HG03565 (cell line): ENCODE results near the gene CHCHD3.

Experiments used
- ATAC-seq: cut with Tn5 transposase; IDR thresholded peaks from one replicate; pipeline ENCODE4 v1.9.1; 2021; ENCODE audit warnings: mild to moderate bottlenecking, moderate library complexity; ENCODE audit not compliant: unreplicated experiment

CHCHD3 gene

DNA sequence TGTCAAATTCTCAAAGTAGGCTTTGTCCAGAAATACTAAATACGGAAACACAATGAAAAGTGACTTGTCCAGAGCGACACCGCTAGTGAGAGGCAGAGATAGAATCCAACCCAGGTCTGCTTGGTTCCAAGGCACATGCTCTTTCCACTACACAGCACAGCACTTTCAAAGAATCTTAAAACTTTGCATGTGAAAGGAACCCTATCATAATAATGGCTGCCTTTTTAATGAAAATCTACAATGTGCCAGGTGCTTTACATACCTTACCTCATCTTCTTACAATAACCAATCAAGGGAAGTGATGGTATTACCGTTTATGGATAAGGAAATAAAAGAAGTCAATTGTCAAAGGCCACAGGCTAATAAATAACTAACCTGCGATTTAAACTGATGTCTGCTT lies 2.6 kb downstream of the CHCHD3 start:
- no peak for ATAC-seq

DNA sequence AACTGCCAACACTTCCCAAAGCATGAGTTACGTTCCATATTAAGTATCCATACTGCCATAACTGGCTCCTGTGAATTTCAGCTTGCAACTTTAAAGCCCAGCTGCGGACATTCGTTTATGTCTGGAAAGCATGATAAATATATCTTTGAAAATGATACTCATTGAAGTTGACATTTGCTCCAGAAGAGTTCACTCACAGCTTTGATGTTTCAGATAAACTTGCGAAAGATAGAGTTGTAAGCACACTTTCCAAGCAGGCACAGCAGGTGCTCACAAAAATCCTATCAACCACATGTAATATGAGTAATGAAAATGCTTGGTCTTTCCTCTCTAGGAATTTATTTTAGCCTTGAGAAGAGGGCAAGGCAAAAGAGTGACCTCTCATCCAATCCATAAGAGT lies 4.5 kb downstream of the CHCHD3 start:
- ATAC-seq: no peak

- ATAC-seq: no peak
Measured at GRCh38 chr7:133076142-133076541, 5.7 kb downstream of the CHCHD3 start.

DNA sequence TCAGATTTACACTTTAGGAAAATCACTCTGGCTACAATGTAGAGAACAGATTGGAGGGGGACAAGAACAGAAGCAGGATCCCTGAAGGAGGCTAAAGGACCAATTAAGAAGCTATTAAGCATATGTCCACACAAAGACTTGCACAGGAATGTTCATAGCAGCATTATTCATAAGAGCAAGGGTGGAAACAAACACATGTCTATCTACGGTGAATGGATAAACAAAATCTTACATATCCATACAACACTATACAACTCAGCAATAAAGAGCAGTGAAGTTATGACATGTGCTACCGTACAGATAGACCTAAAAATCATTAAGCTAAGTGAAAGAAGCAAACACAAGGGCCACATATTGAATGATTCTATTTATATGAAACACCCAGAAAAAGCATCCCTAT lies 10.4 kb downstream of the CHCHD3 start:
- no peak for ATAC-seq

- ATAC-seq: no peak
Measured at GRCh38 chr7:133070562-133070961, 11.3 kb downstream of the CHCHD3 start.

DNA sequence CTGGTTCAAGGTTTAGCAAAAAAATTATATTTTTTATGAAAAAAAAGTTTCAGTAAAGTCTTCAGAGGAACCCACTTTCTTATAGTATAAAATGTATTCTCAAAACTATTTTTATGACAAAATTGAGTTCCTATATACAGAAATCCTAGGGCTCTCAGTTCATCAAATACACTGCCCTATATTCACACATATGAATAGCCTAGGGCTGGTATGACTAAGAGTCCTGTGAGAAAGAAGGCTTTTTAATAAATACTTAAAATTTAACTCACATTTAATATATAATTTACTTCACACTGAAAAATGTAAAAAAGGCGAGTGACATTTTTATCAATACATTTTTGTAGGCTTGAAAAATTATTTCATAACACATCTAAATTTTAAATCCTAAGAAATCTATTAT lies 16.6 kb downstream of the CHCHD3 start:
- no peak for ATAC-seq

- no peak for ATAC-seq
Measured at GRCh38 chr7:133064082-133064820, 17.6 kb downstream of the CHCHD3 start.

- ATAC-seq: no peak
Measured at GRCh38 chr7:133061792-133062191, 20.1 kb downstream of the CHCHD3 start.

- no peak for ATAC-seq
Measured at GRCh38 chr7:133061357-133061756, 20.5 kb downstream of the CHCHD3 start.

- no peak for ATAC-seq
Measured at GRCh38 chr7:133060004-133060403, 21.9 kb downstream of the CHCHD3 start.

DNA sequence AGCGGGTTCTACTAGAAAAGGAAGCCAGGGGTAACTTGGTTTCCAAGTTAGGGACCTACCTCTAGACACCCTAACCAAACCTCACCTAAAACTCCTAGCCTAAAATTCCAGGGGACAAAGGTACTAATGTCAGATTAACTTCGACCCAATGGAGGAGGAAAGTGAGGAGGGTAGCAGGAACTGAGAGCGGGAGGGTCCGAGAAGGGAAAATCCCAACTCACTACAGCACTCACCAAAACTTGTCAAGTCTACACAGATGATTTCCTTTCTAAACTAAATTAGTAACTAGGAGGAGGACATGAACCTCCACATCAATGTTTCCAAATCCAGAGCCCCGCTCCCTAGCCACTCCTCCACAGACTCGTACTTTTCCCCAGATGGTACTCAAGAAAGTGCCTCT lies 22.6 kb downstream of the CHCHD3 start:
- ATAC-seq: no peak

DNA sequence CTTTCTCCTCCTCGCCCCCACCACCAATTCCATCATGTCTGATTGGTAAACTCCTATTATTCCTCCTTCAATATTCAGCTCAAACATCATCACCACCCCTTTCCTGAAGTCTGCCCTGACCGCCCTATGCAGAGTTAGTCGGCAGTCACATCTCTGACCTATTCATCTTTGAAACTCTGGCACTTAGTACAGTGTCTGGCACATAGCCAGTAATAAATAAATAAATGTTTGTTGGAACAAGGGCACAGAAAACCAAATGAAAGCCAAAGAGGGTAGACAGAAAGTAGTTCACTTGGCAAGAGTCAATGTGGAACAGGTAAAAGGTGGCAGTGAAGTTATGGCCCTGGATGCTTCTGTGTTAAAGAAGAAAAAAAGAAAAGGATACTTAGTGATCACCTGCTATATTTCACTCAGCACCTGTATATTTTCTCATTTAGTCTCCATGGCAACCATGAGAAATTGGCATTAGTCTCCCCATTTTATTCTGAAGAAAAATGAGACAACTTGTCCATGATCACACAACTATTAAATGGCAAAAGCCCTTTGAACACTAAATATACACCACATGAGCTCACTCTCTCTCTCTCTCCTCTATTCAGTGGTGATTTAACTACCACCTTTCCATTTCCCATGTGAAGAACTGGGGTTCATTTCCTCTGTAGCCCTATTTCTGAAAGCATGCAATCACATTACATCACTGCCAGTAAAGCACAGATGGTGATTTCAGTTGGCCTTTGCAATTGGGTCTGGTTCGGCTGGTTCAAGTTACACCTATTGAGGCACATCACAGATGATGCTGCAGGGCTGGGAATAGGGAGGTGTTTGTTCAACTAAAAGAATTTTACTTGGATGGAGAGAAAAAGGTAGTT lies 25.3 kb downstream of the CHCHD3 start:
- no peak for ATAC-seq

DNA sequence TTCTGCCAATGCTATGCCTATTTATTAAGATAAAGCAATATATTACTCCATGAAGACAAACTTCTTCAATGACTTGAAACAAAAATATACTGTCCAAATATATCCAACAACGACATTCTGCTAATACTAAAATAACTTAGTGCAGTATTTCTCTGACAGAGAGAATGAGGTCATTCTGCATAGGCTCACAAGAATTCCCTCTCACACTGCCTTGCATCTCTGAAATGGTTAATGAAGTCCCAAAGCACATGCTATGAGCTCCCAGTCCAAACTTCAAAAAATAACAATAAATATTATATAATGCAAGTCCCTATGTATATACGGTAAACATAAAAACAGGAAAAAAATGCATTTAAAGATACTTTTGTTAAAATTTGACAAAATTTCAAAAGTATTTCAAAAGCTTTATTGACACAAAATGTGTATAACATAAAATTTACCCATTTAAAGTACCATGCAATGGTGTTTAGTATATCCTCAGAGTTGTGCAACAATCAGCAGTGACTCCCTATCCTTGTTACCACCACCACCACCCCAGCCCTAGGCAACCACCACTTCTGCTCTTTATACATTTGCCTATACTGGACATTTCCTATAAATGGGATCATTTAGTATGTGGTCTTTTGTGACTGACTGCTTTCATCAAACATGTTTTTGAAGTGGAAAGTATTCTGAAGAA lies 27.6 kb downstream of the CHCHD3 start:
- ATAC-seq: no peak

- peak; percentile 43 for ATAC-seq
Measured at GRCh38 chr7:133053321-133053891, 28.5 kb downstream of the CHCHD3 start.

DNA sequence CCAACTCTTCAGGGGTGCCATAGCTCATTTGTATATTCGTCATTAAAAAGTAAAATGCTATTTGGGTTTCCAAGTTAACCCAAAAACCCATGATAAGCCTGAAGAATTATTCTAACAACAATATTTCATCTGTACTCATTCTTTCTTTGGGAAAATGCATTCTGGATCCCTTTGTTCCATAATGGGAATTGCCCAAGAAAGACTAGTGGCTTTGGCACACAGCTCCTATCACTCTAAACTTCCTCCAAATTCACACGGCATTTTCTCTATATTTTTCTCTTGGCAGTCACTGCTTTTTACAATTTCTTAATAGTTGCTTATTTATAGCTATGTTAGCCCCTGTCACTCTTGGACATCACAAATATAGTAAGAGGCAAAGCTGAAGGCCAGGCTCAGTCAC lies 29.1 kb downstream of the CHCHD3 start:
- ATAC-seq: no peak

DNA sequence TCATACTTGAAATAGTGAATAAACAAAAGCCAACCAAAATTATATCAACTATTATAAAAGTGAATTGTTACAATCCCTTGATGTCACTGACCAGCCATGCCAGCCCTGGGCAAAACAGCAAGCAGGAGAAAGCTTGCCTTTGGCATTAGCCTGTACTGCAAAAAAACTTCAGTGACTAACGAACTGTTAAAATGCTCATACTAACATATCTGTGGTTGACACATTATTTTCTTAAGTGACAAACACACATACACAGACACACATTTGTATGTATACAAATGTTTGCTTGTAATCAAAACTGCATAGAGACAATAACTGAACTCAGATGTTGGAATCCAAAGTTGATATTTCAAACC lies 29.5 kb downstream of the CHCHD3 start:
- ATAC-seq: no peak

DNA sequence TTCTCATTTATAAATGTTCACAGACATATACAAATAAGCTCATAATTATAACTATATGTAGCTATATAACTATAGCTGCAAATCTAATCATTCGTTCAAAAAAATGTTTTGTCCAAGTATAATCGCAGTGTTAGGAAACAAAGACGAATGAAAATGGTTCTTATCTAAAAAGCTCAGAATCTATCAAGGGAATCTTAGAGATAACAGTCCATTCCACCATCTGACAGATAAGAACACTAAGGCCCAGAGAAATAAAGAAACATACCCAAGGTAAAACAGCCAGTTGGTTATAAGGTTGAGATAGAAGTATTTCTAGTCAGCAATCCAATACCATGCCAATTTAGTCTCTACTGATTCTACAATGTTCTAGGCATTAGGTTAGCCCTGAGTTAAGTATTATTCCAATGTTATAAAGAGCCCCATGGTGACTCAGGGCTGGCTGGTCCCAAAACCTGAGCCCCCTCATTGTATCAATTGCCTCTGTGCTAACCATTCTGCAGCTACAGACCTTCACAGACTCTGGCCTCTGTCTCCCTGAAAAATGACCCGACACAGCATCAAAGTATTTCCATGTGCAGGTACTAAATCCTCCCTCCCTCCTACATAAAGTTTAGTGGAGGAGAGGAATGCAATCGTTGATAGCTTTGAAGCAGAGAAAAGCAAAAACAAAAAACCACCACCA lies 30.0 kb downstream of the CHCHD3 start:
- ATAC-seq: no peak

GRCh38 chr7:133051066-133051465 lies 30.8 kb downstream of the CHCHD3 start:
- no peak for ATAC-seq

DNA sequence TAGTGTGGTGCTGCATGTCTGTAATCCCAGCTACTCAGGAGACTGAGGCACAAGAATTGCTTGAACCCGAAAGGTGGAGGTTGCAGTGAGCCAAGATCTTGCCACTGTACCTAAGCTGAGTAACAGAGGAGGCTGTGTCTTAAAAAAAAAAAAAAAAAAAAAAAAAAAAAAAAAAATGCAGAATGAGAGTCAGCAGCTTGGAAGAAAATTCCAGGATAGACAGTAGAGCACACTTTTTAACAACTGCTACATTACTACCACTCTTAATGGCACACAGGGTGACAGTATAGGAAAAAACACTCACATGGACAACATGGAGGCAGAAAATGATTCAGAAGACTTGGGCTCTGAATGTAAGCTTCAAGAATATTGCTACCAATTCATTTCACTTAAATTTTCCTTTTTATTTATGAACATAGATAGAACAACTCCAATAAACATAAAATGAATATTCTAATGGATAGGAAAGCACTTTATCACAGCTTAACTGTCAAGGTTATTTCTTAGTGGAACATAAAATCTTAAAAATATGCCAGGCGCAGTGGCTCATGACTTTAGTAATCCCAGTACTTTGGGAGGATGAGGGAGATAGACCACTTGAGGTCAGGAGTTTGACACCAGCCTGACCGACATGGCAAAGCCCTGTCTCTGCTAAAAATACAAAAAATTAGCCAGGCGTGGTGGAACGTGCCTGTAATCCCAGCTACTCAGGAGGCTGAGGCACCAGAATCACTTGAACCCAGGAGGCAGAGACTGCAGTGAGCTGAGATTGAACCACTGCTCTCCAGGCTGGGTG lies 31.5 kb downstream of the CHCHD3 start:
- ATAC-seq: no peak

GRCh38 chr7:133048589-133048988 lies 33.3 kb downstream of the CHCHD3 start:
- no peak for ATAC-seq
